ENCODE measurements around the gene AFAP1L2.

Gene AFAP1L2

DNA sequence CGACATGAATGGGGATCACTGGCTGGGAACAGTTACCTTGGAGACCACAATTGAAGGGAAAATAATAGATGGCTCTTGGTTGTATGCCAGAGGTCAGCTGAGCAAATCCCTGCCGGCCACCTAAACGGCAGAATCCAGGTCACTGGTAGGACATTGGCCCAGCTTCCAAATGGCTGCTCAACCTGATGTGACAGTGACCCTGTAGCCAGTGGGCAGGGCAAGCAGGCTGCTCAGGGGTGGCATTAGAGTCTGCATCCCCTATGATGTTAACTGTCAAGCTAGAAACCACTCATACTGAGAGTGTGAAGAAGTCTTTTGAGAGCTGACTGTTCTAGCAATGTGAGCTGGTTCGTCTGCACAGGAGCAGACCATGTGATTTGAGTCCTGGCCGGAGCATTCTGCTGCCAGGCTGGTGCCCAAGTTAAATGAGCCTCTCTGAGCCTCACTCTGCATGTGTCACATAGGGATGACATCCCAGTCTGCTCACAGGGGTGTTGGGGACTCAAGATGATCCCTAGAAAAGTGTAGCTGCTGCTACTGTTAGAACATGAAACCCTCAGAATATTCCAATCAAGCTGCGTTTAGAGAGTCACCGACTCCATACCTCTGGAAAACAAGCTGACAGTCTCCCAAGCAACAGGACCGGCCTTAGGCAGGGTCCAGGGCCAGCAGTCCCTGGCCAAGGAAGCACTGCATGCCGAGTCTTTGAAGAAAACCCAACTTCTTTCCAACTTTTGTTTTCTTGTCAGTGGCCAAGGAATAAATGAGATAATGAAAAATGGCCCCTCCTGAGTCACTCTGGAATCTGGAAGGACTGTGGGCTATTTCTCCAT lies 95.6 kb downstream of the AFAP1L2 start:
- DNase-seq, result no peak

DNA sequence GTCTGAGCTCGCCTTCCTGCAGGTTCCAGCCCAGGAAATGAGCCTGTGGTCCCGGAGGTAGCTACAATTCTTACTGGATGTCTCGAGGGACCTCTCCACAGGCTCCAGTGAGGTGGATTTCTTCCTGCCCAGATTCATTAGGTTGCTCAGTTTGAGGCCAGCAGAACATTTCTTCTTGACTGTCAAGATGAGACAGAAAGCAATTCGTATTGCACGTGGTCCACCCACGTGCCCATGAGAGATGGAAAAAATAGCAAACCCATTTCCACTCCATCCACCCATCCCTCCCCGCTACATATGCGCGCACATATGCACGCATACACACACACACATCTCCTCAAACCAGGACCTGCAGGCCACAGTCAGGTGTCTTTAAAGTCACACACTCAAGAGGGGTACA lies 96.6 kb downstream of the AFAP1L2 start:
- no peak for DNase-seq

- no peak for DNase-seq
Observed at GRCh38 chr10:114306116-114306973, 98.0 kb downstream of the AFAP1L2 start.

DNA sequence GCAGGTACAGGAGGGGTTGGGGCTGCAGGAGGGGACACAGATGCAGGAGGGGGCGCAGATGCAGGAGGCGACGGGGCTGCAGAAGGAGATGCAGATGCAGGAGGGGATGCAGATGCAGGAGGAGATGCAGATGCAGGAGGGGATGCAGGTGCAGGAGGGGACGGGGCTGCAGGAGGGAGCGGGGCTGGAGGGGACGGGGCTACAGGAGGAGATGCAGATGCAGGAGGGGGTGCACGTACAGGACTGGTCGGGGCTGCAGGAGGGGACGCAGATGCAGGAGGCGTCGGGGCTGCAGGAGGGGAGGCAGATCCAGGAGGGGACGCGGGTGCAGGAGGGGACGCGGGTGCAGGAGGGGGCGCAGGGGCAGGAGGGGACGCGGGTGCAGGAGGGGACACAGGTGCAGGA lies 98.8 kb downstream of the AFAP1L2 start:
- no peak for DNase-seq

DNA sequence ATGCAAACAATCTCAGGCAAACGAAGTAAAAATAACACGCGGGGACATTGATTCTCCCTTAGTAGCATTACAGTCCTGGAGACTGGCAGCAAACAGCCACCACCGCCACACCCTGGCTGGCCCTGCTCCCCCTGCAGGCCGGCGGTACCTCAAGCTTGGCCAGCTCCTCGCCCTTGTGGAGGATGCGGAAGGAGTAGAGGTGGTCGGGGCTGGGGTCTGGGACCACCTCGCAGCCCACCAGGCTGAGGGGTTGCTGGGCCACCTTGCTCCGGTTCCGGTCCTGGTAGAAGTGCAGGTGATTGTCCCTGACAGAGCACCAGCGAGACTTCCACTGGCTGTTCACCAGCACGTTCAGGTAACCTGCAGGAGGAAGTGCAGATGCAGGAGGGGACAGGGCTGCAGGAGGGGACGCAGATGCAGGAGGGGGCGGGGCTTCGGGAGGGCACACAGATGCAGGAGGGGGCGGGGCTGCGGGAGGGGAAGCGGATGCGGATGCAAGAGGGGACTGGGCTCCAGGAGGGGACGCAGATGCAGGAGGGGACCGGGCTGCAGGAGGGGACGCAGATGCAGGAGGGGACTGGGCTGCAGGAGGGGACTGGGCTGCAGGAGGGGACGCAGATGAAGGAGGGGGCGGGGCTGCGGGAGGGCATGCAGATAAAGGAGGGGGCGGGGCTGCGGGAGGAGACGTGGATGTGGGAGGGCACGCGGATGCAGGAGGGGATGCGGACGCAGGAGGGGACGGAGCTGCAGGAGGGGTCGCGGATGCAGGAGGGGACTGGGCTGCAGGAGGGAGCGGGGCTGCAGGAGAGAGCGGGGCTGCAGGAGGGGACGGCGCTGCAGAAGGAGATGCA lies 99.5 kb downstream of the AFAP1L2 start:
- peak; percentile 44 for DNase-seq

GRCh38 chr10:114304017-114304570 lies 100.2 kb downstream of the AFAP1L2 start:
- peak; percentile 39 for DNase-seq

GRCh38 chr10:114303556-114303955 lies 100.7 kb downstream of the AFAP1L2 start:
- no peak for DNase-seq

DNA sequence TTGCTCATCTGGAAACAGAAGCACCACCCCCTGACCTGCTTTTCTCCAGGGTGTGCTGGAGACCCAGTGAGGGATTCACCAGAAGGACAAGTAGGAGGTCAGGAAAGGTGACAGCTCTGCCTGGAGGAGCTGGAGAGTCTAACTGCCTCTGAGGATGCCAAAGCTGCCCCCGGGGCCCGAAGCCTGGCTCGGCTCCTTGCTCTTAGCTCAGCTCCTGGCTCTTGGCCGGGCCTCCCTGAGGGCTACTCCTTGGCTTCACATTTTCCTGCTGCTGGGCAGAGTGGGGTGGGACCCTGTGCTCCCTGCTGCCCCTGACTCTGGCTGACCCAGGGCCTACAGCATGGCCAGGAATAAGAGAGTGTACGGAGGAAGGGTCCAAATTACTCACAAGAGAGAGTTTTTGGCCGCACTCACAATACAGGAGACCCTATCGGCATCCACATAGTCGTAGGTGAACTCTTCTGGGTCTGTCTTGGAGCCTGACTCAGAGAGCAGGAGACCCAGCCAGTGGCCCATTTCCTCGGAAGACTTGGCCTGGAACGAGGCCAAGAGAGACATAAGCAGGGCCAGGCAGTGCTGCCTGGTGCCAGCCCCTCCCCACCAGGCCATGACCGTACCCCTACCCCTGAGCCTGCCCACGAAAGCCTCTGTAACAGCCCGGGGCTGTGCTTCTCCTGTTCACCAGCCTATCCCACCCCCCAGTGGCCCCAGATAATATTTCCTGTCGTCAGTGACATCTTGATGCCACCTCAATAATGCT lies 102.2 kb downstream of the AFAP1L2 start:
- DNase-seq, result no peak

DNA sequence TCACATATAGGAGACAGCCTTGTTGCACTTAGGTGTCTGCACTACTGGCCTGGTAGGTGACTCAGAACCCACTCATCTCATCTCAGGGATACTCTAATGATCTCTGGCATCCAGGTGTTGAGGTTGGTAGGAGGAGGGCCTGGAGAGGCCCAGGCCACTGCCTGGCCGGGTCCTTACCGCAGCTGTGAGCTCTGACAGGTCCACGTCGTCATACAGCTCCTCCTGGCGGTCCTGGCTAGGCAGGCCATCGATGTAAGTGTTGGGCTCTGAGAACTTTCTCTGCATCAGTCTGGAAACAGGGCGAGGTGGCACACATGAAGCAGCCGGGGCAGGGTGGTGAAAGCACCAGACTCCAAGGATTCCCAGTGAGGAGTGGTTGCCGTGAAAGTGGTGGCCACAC lies 103.1 kb downstream of the AFAP1L2 start:
- DNase-seq, result no peak

- no peak for DNase-seq
Observed at GRCh38 chr10:114300036-114300645, 104.2 kb downstream of the AFAP1L2 start.

GRCh38 chr10:114297136-114297705 lies 107.1 kb downstream of the AFAP1L2 start:
- DNase-seq, result no peak

GRCh38 chr10:114295393-114295792 lies 108.9 kb downstream of the AFAP1L2 start:
- no peak for DNase-seq

DNA sequence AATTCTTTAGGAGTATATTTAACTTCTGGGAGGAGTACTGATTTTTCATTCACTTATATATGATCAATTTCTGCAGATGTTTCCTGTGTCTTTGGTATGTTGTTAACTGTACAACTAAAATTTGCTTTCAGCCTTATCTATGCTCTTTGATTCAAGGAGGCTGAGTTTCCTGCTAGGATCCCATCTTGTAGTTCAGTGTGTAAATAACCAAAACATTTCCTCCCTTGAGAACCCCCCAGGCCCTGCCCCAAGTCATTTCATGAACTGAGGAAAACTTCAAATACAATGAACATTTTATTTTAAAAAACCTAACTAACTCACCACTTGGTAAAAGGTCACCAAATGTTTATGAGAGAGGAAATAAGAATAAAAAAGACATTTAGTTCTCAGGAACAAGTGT lies 109.8 kb downstream of the AFAP1L2 start:
- DNase-seq, result no peak

DNA sequence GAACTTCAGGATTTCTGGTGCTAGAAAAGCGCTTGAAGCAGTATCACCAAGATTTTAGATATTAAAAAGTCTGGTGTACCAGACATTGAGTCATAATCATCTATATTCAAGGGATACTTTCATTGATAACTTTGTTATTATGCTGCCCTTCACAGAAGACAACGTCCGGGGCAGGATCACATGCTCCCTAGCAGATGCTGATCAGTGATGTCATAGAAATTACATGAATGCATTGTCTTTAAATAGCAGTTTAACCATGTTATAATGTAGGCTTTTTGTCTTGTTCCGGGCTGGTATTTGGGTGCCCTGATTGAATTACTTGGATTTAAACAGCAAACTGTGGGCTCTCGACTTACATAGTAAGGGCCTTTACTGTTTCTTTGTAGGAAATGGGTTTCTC lies 111.2 kb downstream of the AFAP1L2 start:
- no peak for DNase-seq

GRCh38 chr10:114291516-114291915 lies 112.8 kb downstream of the AFAP1L2 start:
- DNase-seq, result no peak

- DNase-seq, result no peak
Observed at GRCh38 chr10:114291076-114291475, 113.2 kb downstream of the AFAP1L2 start.

GRCh38 chr10:114290038-114290437 lies 114.3 kb downstream of the AFAP1L2 start:
- no peak for DNase-seq

GRCh38 chr10:114289096-114289436 lies 115.2 kb downstream of the AFAP1L2 start:
- DNase-seq, result no peak

- DNase-seq, result no peak
Observed at GRCh38 chr10:114288424-114289095, 115.7 kb downstream of the AFAP1L2 start.

DNA sequence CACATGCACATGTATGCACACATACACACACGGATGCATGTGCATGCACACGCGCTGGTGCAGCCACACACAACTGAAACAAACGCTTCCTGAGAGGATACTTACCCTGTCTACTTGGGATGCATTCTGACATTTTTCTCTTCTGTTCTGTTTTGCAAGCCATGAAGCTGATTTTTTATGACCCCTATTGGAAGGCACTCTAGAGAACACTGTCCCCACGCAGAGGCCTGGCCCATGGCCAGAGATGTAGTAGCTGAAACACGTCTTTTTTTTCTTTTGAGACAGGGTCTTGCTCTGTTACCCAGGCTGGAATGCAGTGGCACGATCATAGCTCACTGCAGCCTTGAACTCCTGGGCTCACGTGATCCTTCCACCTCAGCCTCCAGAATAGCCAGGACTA lies 117.4 kb downstream of the AFAP1L2 start:
- DNase-seq, result no peak
